OCI-M2 (cell line): ENCODE data around the gene PCLAF.
"Not testable (repeated sequence)": the region's sequence is repeated elsewhere in the genome, so short reads cannot be mapped to it uniquely, and the experiment has no call there.

Source experiments
- DNase-seq: peaks from one replicate; lab custom pipeline; 2025; ENCODE audit not compliant: unreplicated experiment; lab: John Stamatoyannopoulos, UW

Gene PCLAF

DNA sequence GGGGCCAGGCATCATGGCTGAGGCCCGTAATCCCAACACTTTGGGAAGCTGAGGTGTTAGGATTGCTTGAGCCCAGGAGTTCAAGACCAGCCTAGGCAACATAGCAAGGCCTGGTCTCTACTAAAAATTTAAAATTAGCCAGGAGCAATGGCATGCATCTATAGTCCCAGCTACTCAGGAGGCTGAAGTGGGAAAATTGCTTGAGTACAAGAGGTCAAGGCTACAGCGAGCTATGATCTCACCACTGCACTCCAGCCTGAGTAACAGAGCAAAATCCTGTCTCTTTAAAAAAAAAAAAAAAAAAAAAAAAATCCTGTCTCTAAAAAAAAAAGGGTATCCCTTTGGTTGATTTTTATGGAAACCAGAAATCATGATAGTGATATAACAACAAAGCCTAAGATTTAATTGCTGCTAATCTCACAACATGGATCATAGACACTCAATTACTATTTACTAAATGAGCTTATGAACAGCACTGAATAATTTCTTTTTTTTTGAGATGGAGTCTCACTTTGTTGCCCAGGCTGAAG lies 12.1 kb downstream of the PCLAF start:
- DNase-seq = no peak

DNA sequence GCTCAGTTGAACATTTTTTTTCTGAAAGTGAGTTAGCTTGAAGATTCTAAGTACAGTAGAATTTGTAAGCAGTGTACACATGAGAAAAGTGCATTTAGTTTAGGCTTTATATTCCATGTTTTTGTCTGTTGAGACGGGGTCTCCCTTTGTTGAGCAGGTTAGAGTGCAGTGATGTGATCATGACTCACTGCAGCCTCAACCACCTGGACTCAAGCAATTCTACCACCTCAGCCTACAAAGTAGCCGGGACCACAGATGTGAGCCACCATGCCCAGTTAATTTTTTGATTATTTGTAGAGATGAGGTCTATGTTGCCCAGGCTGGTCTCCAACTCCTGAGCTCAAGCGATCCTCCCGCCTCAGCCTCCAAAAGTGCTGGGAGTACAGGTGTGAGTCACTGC lies 20.0 kb downstream of the PCLAF start:
- no peak for DNase-seq

DNA sequence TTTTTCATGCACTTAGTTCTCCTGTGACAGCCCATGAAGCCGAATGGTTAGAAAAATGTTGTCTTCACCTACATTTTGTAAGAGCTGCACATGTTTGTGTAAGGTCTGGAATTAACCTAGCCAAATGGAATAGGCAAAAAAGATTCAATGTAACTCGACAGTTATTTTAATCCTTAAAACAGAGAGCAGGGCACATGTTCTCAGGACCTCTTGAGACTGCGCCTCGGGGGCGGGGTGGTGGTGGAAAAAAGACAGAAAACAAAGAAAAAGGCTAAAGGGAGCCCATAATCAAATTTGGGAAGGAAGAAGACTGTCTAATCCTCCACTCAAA lies 24.6 kb downstream of the PCLAF start:
- DNase-seq = no peak

DNA sequence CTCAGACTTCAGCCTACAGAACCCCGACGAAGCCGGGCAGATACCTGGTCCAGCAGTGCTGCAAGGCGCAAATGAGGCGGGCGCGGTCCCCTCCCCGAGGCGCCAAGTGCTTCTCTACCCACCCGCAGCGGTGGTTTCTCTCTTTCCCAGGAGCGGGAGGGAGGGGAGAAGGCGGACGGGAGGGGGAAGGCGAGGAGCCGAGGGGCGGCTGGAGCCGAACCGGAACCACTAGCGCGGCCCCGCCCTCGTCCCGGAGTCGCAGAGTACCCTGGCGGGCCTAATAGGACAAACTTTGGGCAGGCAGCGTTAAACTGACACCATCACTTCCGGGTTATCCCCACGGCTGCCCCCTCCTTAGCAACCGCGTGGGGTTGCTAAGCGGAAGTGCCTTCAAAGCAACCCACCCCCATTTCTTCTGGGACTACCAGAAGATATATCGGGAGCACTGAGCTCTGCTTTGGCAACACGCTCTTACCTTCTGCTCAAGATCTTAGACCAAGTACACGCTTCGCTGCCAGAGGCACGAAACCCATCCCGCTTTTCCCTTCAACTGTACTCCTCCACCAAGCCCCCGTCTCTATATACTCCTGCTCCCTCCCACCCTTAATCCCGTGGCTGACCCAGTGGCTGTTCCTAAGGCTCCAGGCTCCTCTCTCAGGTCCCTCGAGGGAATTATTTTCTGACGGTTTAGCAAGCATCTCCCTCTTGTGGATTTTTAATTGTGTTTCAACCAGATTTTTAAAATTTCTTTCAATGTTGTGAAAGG lies 25.1 kb downstream of the PCLAF start, which contains the start of gene CSNK1G1:
Gene CSNK1G1 (minus strand): TSS at position 230 of the 766 bp plus-strand sequence. CDS start 55,674 bp downstream, outside the sequence.
- peak; percentile 74 for DNase-seq

DNA sequence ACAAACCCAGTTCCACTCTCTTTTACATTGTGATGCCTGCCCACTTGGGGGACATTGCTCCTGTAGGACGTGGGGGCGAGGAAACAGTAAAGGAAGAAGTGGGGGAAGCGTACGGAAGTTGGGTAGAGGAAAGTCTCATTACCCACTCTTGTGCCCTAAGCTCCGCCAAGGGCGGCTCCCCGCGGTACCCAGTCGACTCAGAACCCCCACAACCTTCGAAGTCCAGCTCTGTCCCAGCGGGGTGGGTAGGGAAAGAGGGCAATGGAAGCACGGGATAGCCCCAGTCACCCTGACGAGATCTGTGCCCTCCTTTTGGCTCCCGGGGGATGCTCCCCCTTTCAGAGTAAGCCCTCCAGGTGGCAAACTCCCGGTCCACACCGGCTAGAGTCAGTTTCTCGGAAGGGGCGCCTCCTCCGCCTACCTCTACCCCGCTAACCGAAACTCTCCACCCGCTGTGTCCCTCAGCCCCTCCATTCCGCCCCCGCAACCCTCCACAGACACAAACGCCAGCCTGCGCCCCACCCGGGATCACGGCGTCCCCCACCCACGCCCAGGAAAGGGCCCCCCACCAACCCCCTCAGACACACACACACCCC lies 25.8 kb downstream of the PCLAF start:
- DNase-seq = no peak

DNA sequence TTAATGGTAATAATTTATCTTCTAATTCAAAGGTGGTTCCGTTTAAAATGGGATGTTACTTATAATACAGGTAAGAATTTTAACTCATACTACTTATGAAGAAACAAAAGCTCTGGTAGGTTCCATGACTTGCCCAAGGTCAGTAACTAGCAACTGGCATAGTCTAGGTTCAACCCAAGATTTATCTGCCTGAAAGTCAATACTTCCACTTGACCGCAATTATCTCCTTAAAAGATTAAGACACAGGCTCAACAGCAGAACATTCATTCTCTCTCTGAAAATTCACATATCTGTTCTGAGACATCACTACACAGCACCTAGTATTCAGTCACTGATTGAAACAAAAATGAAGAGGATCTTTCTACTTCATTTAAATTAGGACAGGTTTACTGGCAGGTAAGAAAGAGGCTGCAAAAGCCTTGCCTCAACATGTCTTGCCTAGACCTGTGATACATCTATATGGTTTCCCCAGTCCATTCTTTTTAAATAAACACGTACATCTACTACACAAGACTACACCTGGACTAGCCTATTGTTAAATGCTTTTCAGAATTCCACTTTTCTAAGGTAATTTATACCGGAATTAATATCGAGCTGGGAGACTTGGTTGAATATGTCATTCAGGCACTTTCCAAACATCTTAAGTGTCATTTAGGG lies 26.4 kb downstream of the PCLAF start:
- DNase-seq = no peak

DNA sequence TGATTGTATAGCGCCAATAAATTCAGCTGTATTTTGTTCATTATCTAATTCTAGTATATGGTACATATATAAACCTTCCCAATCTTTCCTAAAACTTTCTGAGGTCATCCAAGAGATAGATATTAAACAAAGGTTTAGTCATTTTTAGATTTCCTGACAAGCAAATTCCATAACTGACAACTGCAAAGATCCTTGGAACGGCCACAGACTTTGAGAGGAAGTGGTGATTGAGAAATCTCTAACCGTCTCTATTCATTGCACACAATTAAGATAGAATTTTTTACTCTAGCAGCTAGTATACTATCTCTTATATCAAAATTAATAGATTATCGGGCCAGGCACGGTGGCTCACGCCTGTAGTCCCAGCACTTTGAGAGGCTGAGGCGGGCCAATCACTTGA lies 30.0 kb downstream of the PCLAF start:
- DNase-seq = no peak

DNA sequence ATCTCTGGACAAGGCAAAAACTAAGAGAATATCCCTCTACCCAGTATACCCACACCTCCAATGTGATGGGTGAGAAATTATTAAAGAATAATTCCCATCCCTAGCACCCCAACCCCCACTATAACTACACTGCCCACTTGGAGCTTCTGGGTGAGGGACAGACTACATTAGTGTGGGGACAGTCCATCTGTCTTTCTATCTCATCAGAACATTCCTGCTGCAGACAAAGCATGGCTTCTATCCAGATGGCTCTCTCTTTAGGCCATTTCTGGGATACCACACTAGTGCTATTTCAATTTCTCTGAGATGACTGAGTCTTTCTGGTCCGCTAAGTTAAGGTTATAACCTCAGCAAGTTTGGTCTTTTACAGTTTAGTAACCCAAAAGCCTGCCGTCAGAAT lies 31.9 kb downstream of the PCLAF start:
- DNase-seq = no peak

DNA sequence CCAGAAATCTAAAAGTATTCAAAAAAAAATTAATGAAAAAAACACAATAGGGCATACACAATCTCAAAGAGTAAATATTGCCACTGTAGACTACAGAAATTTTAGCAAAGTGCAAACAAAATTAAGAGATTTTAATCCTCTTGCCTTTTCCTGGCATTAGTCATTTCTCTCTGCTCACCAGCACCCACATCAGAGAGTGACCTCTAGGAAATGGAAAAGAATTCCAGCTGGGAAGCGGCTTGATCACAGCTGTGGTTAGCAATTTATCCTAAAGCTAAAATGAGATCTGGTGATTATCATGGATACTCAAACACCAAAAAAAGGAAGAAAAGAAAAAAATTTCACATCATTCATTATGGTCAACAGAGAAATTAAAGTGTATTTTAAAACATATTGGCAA lies 32.8 kb downstream of the PCLAF start:
- no peak for DNase-seq

DNA sequence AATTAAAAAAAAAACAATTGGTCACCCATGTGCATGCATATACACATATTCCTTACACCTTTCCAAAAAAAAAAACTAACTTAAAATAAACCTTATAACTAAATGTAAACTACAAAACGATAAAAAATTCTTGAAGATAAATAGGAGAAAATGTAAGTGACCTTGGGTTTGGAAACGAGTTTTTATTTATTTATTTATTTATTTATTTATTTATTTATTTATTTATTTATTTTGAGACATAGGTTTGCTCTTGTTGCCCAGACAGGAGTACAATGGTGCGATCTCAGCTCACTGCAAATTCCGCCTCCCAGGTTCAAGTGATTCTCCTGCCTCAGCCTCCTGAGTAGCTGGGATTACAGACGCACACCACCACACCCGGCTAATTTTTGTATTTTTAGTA lies 35.0 kb downstream of the PCLAF start:
- DNase-seq = not testable (repeated sequence)

DNA sequence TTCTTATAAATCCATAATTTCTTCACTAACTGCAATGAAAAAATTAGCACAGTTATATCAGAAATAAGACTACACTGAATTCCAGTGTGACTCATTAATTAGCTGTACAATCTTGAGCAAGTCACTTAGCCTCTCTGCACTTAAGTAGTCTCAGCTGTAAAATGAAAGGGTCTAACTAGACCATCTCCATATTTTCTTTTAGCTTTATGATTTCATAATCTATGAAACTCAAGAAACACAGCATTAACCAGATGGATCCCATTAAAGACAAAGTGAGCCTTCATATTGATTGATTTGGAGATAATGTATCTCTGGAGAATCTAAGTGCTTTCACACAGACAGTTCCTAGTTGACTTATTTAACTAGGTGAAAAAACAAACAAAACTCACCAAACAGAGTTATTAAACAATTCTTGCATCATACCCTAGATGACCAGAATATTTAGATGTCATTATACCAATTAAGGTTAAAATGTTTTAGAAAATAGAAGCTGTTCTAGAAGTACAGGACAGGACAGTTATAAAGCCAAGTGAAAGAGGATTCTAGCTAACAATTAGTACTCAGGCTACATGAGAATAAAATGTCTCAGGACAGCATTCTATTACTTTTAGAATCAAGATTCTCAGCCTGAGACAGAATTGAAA lies 36.5 kb downstream of the PCLAF start:
- DNase-seq = no peak

DNA sequence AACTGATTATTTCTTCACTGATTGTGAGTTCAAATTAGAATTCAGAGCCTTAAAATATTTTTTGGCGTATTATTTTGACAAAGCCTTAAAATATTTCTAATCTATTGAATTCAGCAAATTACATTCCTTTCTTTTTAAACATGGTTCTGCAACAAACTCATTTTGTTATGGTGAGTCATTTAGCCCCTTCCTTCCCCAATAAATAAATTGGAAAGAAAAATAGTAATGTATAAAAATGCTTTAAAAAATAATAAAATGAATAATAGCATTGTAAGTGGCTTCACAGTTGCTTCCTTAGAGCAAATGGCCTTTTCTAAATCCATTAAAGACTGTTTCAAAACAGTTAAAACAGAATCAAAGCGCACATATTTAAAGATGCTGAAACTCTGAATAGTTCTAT lies 37.4 kb downstream of the PCLAF start:
- DNase-seq = no peak

DNA sequence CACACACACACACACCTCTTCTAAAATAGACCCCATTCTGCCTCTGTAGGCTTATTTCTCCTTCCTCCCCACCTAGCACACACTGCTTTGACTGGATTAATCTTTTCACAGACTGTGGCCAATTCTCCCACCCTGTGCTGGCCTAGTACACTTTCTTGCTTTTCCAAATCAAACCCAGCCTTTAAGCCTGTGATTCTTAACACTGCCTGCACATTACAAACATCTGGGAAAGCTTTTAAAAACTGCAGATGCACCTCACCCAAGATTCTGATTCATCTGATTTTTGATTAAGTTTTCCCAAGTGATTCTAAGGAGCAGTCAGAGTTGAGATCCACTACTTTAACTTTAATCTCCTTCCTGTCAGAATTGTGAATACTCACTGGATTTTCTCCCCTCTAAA lies 38.0 kb downstream of the PCLAF start:
- no peak for DNase-seq

DNA sequence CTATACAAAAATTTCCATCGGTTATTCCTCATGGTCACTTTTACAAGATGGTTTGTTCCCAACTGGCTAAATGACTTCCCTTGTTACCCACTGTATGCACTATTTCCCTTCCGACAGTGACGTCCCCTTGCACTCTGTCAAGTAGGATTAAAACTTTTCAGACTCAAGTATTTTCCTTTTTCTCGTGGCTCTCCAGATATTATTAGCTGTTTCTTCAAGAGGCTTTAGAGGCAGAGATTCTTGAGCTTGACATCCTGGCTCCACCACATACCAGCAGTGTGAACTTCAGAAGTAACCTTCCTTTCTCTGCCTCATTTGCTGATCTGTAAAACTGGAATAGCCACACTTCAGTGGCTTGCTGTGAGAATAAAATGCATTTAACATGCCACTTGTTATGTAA lies 39.3 kb downstream of the PCLAF start:
- no peak for DNase-seq

DNA sequence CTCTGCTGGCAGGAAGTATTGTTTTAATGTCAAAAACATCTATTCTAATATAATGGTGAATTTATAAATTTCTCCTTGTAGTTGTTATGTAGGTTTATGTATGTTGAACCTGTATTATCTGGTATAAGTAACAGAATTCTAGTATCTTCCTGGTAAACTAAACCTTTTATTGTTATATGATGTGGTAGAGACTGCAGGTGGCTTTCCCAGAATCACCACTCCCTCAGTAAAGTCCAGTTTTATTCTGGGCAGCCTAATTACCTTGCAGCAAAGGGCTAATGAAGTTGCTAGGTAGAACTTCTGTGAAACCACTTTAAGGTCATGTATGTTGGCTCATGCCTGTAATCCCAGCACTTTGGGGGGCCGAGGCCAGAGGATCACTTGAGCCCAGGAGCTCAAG lies 40.9 kb downstream of the PCLAF start:
- no peak for DNase-seq

DNA sequence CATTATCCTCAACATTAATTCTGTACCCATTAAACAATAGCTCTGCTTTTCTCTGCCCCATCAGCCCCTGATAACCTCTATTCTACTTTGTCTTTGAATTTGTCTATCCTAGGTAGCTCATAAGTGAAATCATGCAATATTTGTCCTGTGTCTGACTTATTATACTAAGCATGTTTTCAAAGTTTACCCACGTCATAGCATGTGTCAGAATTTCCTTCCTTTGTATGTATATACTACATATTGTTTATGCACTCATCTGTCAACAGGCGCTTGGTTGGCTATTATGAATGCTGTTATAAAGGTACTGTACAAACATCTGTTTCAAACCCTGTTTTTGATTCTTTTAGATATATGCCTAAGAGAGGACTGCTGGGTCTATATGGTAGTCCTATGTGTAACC lies 43.5 kb downstream of the PCLAF start:
- DNase-seq = no peak

DNA sequence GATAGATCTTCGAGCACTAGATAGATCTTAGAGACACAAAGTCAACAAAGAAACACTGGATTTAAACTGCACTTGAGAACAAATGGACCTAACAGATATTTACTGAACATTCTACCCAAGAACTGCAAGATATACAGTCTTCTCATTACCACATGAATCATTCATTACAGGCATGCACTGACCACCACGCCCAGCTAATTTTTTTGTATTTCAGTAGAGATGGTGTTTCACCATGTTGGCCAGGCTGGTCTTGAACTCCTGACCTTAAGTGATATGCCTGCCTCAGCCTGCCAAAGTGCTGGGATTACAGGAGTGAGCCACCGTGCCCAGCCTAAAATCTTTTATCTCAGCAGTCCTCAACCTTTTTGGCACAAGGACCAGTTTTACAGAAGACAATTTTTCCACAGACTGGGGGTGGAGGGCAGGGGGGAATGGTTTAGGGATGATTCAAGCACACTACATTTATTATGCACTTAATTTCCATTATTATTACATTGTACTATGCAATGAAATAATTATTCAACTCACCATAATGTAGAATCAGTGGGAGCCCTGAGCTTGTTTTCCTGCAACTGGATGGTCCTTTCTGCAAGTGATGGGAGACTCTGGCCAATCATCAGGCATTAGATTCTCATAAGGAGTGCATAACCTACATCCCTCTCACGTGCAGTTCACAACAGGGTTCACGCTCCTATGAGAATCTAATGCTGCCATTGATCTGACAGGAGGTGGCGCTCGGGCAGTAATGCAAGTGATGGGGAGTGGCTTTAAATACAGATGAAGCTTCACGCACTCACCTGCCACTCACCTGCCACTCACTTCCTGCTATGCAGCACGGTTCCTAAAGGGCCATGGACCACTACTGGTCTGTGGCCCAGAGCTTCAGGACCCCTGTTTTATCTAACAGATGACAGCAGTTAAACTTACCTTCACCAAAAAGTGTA lies 47.0 kb downstream of the PCLAF start:
- DNase-seq = no peak

DNA sequence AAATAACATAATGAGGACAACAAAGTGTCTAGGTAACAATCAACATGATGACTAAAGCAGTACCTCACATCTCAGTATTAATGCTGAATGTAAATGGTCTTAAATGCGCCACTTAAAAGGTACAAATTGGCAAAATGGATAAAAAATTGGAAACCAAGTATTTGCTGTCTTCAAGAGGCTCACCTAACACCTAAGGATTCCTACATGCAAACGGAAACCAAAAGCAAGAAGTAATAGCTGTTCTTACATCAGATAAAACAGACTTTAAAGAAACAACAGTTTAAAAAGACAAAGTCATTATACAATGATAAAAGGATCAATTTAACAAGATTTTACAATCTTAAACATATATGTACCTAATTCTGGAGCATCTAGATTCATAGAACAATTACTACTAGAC lies 47.7 kb downstream of the PCLAF start:
- no peak for DNase-seq

DNA sequence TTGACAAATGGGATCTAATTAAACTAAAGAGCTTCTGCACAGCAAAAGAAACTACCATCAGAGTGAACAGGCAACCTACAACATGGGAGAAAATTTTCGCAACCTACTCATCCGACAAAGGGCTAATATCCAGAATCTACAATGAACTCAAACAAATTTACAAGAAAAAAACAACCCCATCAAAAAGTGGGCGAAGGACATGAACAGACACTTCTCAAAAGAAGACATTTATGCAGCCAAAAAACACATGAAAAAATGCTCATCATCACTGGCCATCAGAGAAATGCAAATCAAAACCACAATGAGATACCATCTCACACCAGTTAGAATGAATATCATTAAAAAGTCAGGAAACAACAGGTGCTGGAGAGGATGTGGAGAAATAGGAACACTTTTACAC lies 49.6 kb downstream of the PCLAF start:
- not testable (repeated sequence) for DNase-seq

DNA sequence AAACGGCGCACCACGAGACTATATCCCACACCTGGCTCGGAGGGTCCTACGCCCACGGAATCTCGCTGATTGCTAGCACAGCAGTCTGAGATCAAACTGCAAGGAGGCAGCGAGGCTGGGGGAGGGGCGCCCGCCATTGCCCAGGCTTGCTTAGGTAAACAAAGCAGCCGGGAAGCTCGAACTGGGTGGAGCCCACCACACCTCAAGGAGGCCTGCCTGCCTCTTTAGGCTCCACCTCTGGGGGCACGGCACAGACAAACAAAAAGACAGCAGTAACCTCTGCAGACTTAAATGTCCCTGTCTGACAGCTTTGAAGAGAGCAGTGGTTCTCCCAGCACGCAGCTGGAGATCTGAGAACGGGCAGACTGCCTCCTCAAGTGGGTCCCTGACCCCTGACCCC lies 54.3 kb downstream of the PCLAF start:
- not testable (repeated sequence) for DNase-seq

DNA sequence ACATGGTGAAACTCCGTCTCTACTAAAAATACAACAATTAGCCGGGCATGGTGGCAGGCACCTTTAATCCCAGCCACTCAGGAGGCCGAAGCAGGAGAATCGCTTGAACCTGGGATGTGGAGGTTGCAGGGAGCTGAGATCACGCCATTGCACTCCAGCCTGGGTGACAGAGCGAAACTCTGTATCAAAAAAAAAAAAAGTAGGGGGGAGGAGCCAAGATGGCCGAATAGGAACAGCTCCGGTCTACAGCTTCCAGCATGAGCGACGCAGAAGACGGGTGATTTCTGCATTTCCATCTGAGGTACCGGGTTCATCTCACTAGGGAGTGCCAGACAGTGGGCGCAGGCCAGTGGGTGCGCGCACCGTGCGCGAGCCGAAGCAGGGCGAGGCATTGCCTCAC lies 54.8 kb downstream of the PCLAF start:
- not testable (repeated sequence) for DNase-seq
